Left ventricle myocardium inferior (tissue), 1 donor: ENCODE measurements around the gene PDLIM5. TPM values are rescaled to one million over a fixed set of nuclear protein-coding genes. Genes with fewer than 3 reads are reported as not detected.

Source experiments
- DNase-seq: peaks from one replicate; pipeline ENCODE4 v3.0.0-alpha.2; 2020
- H3K27ac ChIP-seq: fragments of 200-600 bp; replicated peaks from 2 replicates; pipeline ENCODE4 v1.8.0; 2021
- H3K27me3 ChIP-seq: fragments of 200-600 bp; 2 replicates; pipeline ENCODE4 v1.8.0; 2021; ENCODE audit warnings: low read depth
- H3K36me3 ChIP-seq: fragments of 200-600 bp; 2 replicates; pipeline ENCODE4 v1.8.0; 2021
- H3K4me1 ChIP-seq: fragments of 200-600 bp; 2 replicates; pipeline ENCODE4 v1.8.0; 2021
- H3K4me3 ChIP-seq: fragments of 200-600 bp; 2 replicates; pipeline ENCODE4 v1.8.0; 2021; ENCODE audit warnings: mild to moderate bottlenecking, moderate library complexity
- H3K9me3 ChIP-seq: fragments of 200-600 bp; replicated peaks from 2 replicates; pipeline ENCODE4 v1.8.0; 2021
- intact Hi-C: fragments of 100-400 bp; cut with micrococcal nuclease; formaldehyde crosslinking; loops from one replicate; pipeline ENCODE4 v1.11.0; 2022
- total RNA-seq: library from RNA; stranded (reverse); fragmentation: NEBNext Ultra II Directional; extraction: Animal tissue kit (Norgen Biotek cat#: 25700); gene quantifications from one replicate; pipeline ENCODE4 v1.2.1, GENCODE V29; 2021
- TF ChIP-seq, protein P1 (sequence below): fragments of 200-600 bp; IDR thresholded peaks from 2 replicates; pipeline ENCODE4 v1.8.0; 2021; ENCODE audit warnings: antibody characterized with exemption, mild to moderate bottlenecking, borderline replicate concordance
- donor health status: DM: no; HTN: yes; CAD: no; lungs with severe emphysema.

Gene PDLIM5
- total RNA-seq, 1 donor from 2014 or later: 982 TPM

DNA sequence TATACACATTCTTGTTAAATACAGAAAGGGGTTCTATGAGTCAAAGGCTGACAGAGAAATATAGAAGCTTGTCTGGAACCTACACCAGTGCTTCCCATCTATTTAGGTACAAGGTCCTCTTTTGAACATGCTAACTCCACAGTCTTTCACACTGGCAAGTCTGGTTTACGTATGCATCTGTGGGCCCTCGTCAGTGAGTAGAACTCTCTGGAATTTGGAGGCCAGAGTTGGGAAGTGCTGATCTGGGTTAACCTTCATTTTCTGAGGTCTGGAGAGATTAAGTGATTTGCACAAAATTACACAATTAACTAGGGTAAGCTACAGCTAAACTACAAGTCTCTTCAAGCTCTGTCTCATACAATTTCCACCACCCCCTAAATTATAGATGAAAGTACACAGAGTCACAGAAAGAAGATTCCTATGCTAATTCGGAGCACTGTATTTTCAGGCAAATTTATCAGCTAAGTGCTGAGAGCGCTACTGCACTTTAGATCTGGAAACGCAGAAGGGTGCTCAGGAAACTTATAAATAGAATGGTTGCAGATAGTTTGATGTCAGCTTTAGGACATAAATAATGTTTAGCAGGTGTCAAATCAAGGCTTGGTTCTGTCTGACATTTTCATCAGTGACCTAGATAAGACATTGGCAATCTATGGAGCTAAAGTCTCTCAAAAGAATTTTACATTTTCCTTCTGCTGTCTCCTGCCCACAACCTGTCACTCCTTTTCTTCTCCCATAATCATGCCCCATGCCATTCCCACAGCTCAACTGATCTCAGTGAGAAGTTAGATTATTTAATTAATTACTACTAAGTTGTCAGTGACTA is 43.0 kb upstream of the PDLIM5 start:
- DNase-seq: no peak
- Histone ChIP-seq H3K9me3 (no peaks in the 10 kb centered on the region), H3K27me3 (no peaks in the 10 kb centered on the region), H3K36me3 (no peaks in the 10 kb centered on the region), H3K4me3 (no peak overlapping the region), H3K27ac (peak overlapping the region; percentile 89), H3K4me1 (peaks cover 75% of the 10 kb centered on the region)
- TF ChIP-seq, protein P1, sequence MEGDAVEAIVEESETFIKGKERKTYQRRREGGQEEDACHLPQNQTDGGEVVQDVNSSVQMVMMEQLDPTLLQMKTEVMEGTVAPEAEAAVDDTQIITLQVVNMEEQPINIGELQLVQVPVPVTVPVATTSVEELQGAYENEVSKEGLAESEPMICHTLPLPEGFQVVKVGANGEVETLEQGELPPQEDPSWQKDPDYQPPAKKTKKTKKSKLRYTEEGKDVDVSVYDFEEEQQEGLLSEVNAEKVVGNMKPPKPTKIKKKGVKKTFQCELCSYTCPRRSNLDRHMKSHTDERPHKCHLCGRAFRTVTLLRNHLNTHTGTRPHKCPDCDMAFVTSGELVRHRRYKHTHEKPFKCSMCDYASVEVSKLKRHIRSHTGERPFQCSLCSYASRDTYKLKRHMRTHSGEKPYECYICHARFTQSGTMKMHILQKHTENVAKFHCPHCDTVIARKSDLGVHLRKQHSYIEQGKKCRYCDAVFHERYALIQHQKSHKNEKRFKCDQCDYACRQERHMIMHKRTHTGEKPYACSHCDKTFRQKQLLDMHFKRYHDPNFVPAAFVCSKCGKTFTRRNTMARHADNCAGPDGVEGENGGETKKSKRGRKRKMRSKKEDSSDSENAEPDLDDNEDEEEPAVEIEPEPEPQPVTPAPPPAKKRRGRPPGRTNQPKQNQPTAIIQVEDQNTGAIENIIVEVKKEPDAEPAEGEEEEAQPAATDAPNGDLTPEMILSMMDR: no peak
- intact Hi-C loops: loop anchor here (2.0 kb wide), 1 partner anchor 180 kb away; no protein-coding TSS in a partner anchor

DNA sequence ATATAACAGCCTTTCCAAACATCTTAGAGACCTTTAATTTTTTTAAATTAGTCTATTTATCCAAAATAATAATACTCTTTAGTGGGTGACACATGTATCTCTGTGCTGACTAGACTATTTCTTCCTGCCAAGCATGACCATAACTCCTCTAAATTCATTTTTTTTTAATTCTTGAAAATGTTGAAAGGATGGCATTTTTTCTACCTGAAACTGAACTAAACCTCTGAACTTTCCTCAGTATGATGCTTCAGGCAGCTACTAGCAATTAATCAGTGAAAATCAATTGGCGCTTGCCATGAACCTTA is 42.4 kb upstream of the PDLIM5 start:
- intact Hi-C loops: loop anchor here (2.0 kb wide), 1 partner anchor 179 kb away; no protein-coding TSS in a partner anchor
- Histone ChIP-seq H3K27ac (peak overlapping the region; percentile 89), H3K4me3 (no peak overlapping the region), H3K9me3 (no peaks in the 10 kb centered on the region), H3K4me1 (peaks cover 75% of the 10 kb centered on the region), H3K36me3 (no peaks in the 10 kb centered on the region), H3K27me3 (no peaks in the 10 kb centered on the region)
- TF ChIP-seq, protein P1: no peak
- DNase-seq: no peak

DNA sequence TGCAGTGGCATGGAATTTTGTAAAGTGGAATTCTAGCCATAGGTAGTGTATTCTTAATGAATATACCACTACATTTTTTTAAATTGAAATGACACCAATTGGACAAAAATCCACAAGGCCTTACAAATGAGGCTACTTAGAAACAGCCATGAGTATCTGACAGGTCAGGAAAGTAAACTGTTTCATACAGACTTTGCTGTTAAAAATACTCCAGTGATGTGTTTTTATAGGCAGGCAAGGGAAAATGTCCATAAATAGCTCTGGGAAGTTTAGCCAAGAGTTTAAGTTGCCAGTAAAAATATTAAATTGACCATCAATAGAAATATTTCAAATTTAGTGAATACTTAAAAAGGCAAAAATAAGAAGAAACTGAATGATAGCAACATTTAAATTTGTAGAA is 41.8 kb upstream of the PDLIM5 start:
- Histone ChIP-seq H3K4me1 (peaks cover 72% of the 10 kb centered on the region), H3K27ac (peak overlapping the region; percentile 89), H3K4me3 (peak overlapping the region; percentile 8), H3K9me3 (no peaks in the 10 kb centered on the region), H3K27me3 (no peaks in the 10 kb centered on the region), H3K36me3 (no peaks in the 10 kb centered on the region)
- TF ChIP-seq, protein P1: no peak
- DNase-seq: no peak
- intact Hi-C loops: loop anchor here (2.0 kb wide), 1 partner anchor 179 kb away; no protein-coding TSS in a partner anchor

DNA sequence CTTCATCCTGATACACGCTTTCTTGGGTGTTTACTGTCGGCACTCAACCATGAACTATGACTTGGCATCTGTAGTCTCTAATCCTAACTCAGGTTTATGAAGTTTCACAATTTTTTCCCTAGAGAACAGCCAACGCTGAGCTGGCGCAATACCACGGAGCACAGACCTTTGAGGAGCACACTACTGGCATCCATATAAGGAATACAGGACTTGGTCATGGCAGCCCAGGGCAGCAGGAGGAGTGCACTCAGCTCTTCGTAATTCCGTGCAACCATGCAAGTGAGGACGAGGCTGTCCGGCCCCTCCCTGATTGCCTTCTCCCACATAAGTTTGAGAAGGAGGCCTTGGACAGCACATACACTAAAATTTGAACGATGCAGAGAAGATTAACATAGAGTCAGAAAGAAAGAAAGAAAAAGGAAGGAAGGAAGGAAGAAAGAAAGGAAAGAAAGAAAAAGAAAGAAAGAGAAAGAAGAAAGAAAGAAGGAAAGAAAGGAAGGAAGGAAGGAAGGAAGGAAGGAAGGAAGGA is 41.0 kb upstream of the PDLIM5 start:
- TF ChIP-seq, protein P1: no peak
- intact Hi-C loops: no loop called here
- Histone ChIP-seq H3K36me3 (no peaks in the 10 kb centered on the region), H3K4me1 (peaks cover 71% of the 10 kb centered on the region), H3K27ac (peak overlapping the region; percentile 89), H3K9me3 (no peaks in the 10 kb centered on the region), H3K4me3 (peak overlapping the region; percentile 8), H3K27me3 (no peaks in the 10 kb centered on the region)
- DNase-seq: peak; percentile 51

DNA sequence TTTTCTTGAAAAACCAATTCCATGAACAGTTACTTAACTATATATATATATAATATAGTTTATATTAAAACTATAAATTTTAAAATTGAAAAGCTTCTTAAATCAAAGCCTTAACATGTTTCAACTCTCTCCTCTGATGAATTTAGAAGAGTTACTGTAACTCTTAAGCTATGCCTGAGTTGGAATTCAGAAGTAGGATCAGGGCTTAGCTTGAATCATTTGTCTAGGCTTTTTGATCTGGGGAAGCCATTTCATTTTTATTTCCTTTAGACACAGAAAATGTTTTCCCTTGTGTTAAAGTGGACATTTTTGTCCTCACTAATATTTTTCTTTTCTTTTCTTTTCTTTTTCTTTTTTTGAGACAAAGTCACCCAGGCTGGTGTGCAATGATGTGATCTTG is 40.4 kb upstream of the PDLIM5 start:
- intact Hi-C loops: no loop called here
- H3K36me3 ChIP-seq: no peaks in the 10 kb centered on the region
- H3K9me3 ChIP-seq: no peaks in the 10 kb centered on the region
- DNase-seq: no peak
- peak overlapping the region; percentile 89 for H3K27ac ChIP-seq
- H3K4me1 ChIP-seq: peaks cover 71% of the 10 kb centered on the region
- H3K4me3 ChIP-seq: peak overlapping the region; percentile 8
- H3K27me3 ChIP-seq: no peaks in the 10 kb centered on the region
- TF ChIP-seq, protein P1: no peak
